DMS53 treated with DMSO at 0.1 percent for 48 hours (cell line): ENCODE results near the gene STUB1.

Experiments
- DNase-seq: peaks from one replicate; lab custom pipeline; 2025; ENCODE audit not compliant: unreplicated experiment; lab: John Stamatoyannopoulos, UW

Gene STUB1

GRCh38 chr16:679814-680624 is at the start of gene STUB1:
STUB1 (plus strand) TSS chr16:680410; CDS start chr16:680526, 116 bp downstream.
- peak; percentile 74 for DNase-seq

- no peak for DNase-seq
Observed at GRCh38 chr16:630815-631405, 49.3 kb upstream of the STUB1 start, which contains the start of gene WFIKKN1. WFIKKN1 (plus strand) TSS chr16:630985; CDS start chr16:631254, 269 bp downstream.

- DNase-seq: no peak
Observed at GRCh38 chr16:631808-632358, 48.3 kb upstream of the STUB1 start.

DNA sequence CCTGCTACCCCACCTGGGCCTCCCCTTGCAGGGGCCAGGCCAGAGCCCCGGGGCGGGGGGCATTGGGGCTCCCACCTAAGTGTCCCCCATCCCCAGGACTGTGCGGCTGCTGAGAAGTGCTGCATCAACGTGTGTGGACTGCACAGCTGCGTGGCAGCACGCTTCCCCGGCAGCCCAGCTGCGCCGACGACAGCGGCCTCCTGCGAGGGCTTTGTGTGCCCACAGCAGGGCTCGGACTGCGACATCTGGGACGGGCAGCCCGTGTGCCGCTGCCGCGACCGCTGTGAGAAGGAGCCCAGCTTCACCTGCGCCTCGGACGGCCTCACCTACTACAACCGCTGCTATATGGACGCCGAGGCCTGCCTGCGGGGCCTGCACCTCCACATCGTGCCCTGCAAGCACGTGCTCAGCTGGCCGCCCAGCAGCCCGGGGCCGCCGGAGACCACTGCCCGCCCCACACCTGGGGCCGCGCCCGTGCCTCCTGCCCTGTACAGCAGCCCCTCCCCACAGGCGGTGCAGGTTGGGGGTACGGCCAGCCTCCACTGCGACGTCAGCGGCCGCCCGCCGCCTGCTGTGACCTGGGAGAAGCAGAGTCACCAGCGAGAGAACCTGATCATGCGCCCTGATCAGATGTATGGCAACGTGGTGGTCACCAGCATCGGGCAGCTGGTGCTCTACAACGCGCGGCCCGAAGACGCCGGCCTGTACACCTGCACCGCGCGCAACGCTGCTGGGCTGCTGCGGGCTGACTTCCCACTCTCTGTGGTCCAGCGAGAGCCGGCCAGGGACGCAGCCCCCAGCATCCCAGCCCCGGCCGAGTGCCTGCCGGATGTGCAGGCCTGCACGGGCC is 47.5 kb upstream of the STUB1 start:
- no peak for DNase-seq

DNA sequence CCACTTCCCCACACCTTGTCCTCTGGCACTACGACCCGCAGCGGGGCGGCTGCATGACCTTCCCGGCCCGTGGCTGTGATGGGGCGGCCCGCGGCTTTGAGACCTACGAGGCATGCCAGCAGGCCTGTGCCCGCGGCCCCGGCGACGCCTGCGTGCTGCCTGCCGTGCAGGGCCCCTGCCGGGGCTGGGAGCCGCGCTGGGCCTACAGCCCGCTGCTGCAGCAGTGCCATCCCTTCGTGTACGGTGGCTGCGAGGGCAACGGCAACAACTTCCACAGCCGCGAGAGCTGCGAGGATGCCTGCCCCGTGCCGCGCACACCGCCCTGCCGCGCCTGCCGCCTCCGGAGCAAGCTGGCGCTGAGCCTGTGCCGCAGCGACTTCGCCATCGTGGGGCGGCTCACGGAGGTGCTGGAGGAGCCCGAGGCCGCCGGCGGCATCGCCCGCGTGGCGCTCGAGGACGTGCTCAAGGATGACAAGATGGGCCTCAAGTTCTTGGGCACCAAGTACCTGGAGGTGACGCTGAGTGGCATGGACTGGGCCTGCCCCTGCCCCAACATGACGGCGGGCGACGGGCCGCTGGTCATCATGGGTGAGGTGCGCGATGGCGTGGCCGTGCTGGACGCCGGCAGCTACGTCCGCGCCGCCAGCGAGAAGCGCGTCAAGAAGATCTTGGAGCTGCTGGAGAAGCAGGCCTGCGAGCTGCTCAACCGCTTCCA is 46.7 kb upstream of the STUB1 start:
- no peak for DNase-seq

- no peak for DNase-seq
Observed at GRCh38 chr16:634051-634670, 46.0 kb upstream of the STUB1 start.

DNA sequence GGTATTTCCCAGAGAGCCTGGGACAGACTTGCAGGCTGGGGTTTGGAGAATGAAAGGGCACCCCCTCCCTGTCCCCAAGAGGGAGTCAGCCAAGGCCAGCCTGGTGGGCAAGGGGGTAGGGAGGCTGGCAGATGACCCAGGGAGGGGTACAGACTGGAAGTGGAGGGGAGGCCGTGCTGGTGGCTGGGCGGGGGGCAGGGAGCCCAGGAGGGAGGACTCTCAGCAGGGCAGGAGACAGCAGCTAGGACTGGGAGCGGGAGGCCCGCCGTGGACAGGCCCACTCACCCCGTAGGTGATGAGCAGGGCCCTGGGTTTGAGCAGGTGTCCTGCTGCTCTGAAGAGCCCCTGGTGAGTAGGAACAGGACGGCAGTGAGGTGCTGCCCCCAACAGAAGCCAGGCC is 45.2 kb upstream of the STUB1 start:
- no peak for DNase-seq

DNA sequence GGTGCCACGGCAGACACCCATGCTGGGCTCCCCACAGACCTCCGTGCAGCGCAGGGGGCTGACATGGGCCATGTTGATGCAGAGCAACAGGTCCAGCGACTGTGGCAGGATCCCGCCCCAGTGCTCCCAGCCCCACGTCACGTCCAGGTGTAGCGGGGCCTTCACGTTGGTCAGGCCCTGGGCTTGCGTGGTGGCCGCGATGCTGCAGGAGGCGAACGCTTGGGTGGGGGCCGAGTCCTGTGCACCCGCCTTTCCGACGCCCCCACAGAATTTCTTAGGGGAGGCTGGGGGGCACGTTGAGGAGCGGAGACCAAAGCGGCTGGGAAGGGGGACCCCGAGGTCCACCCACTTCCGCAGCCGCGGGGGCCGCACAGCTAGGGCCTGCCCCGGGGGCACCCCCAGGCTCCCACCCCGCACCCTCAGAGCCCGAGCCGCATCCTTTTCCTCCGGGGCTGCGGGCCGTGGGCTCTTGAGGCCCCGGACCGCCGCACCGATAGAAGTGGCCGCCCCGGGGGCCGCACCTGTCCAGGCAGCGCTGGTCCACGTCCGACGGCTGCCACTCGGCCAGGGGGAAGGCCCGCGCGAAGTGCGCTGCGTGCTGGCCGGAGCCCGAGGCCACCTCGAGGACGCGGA is 44.5 kb upstream of the STUB1 start:
- DNase-seq: no peak

DNA sequence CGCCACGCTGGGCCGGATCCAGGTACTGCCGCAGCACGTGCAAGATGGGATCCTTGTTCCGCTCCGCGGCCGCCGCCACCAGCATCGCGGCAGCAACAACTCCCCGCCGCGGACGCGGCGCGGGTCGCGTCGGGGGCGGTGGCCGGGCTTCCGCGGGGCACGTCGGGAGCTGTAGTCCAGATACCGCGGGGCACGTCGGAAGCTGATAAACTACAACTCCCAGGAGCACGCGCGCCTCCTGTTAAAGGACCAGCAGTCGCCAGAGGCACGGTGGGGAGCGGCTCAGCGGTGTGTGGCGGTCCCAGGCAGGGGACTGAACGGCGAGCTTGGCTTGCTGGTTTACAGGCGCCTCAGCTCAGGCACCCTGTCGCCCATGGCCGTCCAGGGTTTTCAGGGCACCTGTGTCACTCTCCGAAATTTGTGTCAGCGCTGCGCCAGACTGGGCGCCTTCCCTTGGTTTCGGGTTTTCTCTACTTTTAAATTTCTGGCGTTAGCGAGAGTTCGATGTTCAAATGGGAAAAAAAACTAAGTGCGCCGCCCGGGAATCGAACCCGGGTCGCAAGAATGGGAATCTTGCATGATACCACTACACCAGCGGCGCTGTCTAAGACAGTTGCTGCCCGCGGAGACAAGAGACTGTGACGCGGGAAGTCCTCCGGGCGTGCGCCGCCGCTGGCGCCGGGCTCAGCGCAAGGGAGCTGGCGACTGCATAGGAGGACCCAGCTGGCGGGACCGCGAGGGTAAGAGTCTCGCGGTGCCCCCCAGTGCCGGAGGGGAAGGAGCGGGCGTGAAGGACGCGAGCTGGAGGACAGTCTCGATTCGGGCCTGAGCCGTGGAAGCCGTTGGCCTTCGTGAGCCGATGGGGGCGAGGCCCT is 43.8 kb upstream of the STUB1 start, which contains the start of gene METTL26:
Gene METTL26, minus strand, starts transcription at position 100 of the 875 bp plus-strand sequence. Its CDS starts 15 bp downstream, at position 85.
- peak; percentile 78 for DNase-seq

- no peak for DNase-seq
Observed at GRCh38 chr16:637081-638018, 42.9 kb upstream of the STUB1 start.

DNA sequence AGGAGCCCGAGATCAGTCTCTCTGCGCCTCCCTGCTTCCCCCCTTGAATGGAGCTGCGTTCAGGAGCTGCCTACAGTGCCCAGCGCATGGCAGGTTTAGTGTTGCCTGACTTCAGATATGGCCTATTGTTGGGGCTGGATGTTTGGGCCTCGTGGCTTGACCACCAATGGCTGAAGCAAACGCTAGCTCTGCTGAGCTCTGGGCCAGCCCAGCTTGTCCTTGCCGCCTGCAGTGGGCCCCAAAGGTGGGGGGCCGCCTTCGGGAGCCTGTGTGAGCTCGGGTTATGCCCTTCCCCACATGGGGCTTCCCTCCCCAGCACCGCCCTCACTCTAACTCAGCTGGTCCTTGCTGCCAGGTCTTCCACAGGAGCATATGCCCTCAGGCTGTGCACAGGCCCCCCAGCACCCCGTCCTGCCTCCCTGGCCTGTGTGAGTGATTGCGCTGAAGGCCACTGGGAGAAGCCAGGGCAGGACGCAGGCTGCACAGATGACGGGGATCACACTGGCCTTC is 42.1 kb upstream of the STUB1 start:
- no peak for DNase-seq

DNA sequence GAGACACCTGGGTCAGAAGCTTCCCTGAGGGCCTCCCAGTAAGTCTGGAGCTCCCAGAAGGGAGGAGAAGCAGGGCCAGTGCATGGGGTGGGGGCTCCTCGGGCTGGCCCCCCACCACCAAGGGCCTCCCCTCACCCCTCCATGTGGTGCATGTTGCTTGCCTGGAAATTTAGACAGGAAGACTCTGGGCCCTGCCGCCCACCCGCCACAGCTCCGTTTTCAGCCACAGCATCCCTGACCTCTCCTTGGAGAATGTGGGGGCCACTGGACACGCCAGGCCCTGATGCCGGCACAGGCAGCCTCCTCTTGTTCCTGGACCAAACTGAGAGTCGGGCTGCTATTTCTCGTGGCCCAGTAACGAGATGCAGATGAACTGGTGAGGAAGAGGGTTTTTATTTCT is 41.4 kb upstream of the STUB1 start:
- no peak for DNase-seq

DNA sequence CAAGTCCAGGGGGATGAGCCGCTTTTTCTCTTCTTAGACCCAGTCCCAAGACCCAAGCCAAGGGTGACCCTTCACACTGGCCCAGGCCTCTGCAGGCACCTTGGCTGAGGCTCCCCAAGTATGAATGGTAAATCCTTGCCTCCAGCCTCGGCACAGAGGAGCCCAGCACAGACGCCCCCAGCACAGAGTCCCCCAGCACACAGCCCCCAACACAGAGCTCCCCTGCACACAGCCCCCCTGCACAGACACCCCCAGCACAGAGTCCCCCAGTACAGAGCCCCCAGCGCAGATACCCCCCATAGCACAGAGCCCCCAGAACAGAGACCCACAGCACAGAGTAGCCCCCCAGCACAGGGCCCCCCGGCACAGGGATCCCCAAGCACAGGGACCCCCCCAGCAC is 39.6 kb upstream of the STUB1 start:
- no peak for DNase-seq

DNA sequence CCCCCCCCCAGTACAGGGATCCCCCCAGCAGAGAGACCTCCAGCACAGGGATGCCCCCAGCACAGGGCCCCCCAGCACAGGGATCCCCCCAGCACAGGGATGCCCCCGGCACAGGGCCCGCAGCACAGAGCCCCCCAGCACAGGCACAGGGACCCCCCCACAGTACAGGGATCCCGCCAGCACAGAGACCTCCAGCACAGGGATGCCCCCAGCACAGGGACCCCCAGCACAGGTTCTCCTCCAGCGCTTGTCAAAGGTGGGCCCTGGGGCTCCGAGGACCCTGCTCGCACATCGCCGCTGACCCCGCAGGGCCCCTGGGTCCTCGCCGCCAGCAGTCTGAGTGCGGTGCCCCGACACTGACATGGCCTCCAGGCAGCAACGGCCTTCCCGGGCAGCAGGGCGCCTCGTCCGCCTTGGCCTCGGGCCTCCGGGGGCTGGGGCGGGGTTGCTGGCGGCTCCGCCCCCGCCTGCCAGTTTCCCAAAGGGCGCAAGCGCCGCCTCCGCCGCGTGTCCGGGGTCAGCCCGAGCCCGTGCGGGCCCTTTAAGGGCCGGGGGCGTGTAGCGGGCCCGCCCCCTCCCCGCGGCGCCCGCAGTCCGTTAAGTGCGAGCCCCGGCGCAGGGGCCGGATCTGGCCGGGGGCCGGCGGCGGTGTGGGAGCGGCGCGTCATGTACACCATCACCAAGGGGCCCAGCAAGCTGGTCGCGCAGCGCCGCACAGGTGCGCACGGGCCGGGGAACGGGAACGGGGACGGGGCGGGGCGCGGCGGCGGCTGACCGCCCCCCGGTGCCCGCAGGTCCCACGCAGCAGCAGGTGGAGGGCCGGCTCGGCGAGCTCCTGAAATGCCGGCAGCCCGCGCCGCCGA is 38.7 kb upstream of the STUB1 start, which contains the start of gene MCRIP2:
Gene MCRIP2, plus strand, starts transcription at position 503 of the 863 bp plus-strand sequence. Its CDS starts 164 bp downstream, at position 667.
- peak; percentile 44 for DNase-seq

DNA sequence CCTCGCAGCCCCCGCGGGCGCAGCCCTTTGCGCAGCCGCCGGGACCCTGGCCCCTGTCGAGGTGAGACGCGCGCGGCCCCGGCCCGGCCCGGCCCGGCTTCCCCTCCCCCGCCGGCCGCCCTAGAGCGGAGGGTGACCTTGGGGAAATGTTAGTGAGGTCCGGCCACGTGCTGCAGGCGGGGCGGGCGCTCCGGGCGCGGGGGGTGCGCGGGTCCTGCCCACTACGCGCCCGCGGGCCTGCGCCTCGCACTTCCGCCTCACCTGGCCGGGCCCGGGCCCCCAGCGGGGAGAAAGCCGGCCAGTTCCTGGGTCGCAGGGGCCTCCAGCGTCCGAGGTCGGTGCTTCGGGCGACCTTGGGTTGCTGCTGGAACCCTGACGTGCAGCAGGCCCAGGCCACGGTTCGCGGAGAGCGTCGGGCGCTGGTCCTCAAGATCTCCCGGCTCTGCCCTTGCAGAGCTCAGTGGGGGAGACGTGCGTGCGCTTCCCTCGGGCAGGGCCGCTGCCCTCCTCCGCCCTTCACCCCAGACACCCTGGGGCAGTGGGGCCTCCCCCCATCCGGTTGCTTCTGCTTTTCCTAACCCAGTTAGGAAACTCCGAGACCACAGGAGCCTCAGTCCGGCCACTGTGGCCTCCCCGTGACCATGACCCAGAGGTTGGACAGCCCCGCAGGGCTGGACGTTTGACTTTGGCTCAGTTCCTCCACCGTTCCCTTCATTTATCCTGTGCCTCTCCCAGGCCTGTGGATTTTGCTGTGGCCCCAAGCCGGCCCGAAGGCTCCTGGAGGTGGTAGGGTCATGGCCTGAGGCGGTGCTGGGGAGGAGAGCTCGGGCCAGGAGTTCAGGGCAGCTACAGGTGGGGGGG is 37.8 kb upstream of the STUB1 start:
- peak; percentile 40 for DNase-seq
